DND-41 (cell line): ENCODE results near the gene TSHZ3.

Experiments used
- EZH2 ChIP-seq: IDR thresholded peaks from 3 replicates; pipeline ENCODE4 v1.6.1; 2012; ENCODE audit warnings: borderline replicate concordance, low read depth, mild to moderate bottlenecking, moderate library complexity, low read length, inconsistent platforms; ENCODE audit not compliant: severe bottlenecking
- TF ChIP-seq, protein P1 (sequence below): IDR thresholded peaks from 2 replicates; pipeline ENCODE4 v1.5.1; 2012; ENCODE audit warnings: borderline replicate concordance, low read length, moderate library complexity, mild to moderate bottlenecking; ENCODE audit not compliant: poor library complexity, severe bottlenecking; ENCODE audit errors: extremely low read depth

DNA sequence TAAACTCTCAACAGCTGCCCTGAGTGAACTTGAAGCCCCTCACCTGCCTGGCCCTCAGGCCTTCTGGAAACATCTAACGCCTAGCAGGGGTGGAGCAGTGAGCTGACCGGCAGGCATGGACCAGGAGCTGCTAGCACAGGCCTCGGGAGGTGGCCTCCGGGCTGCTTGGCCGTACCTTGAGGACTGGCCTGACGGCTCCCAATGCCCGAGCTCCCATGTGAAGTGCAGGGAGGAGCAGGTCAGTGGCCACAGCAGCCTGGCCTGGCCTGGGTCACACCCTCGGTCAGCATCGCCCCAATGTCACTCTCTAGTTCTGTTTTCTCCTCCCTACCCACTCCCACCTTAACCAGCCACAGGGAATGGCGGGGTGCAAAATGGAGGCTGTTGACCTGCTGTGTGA is 19.0 kb downstream of the TSHZ3 start:
- TF ChIP-seq, protein P1, sequence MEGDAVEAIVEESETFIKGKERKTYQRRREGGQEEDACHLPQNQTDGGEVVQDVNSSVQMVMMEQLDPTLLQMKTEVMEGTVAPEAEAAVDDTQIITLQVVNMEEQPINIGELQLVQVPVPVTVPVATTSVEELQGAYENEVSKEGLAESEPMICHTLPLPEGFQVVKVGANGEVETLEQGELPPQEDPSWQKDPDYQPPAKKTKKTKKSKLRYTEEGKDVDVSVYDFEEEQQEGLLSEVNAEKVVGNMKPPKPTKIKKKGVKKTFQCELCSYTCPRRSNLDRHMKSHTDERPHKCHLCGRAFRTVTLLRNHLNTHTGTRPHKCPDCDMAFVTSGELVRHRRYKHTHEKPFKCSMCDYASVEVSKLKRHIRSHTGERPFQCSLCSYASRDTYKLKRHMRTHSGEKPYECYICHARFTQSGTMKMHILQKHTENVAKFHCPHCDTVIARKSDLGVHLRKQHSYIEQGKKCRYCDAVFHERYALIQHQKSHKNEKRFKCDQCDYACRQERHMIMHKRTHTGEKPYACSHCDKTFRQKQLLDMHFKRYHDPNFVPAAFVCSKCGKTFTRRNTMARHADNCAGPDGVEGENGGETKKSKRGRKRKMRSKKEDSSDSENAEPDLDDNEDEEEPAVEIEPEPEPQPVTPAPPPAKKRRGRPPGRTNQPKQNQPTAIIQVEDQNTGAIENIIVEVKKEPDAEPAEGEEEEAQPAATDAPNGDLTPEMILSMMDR = no peak
- no peak for TF ChIP-seq EZH2
